Measurements from ENCODE around the gene SIGLEC14. TPM values are rescaled to one million over a fixed set of nuclear protein-coding genes. Genes with fewer than 3 reads are reported as not detected.

The SIGLEC14 gene
- total RNA-seq, 2 experiments from 2014 or later = 0.14 to 0.36 TPM

Other genes starting within 250 kb of the SIGLEC14 start
- gene SIGLEC10, start 229.2 kb downstream of the SIGLEC14 start, total RNA-seq = not detected
- gene SIGLEC8, start 188.4 kb downstream of the SIGLEC14 start, total RNA-seq = not detected
- gene CEACAM18, start 168.3 kb downstream of the SIGLEC14 start, total RNA-seq = not detected
- gene SIGLEC12, start 145.0 kb downstream of the SIGLEC14 start, total RNA-seq = under 1 TPM; 0.33 to 0.76 TPM
- gene SIGLEC6, start 115.2 kb downstream of the SIGLEC14 start, total RNA-seq = not detected
- gene ZNF175, start 75.5 kb downstream of the SIGLEC14 start, total RNA-seq = 10 to 100 TPM in 1 of 2 experiments, 1 to 10 TPM in 1; 8.9 to 10.1 TPM
- not detected for gene SIGLEC5, start 16.4 kb downstream of the SIGLEC14 start, total RNA-seq
- gene SPACA6, start 46.5 kb upstream of the SIGLEC14 start, total RNA-seq = 1 to 10 TPM; 2.0 to 2.1 TPM
- not detected for gene HAS1, start 77.2 kb upstream of the SIGLEC14 start, total RNA-seq
- gene FPR1, start 105.1 kb upstream of the SIGLEC14 start, total RNA-seq = not detected
- not detected for gene FPR2, start 114.4 kb upstream of the SIGLEC14 start, total RNA-seq
- not detected for gene FPR3, start 148.3 kb upstream of the SIGLEC14 start, total RNA-seq
- gene ZNF577, start 241.1 kb upstream of the SIGLEC14 start, total RNA-seq = 1 to 10 TPM; 4.5 to 4.8 TPM